NOMO-1 treated with dmso at 0.1 percent for 144 hours (cell line): ENCODE measurements around the gene ODF2L.

Source experiments
- DNase-seq: peaks from one replicate; lab custom pipeline; 2025; ENCODE audit not compliant: unreplicated experiment; lab: John Stamatoyannopoulos, UW

The ODF2L gene, protein sequence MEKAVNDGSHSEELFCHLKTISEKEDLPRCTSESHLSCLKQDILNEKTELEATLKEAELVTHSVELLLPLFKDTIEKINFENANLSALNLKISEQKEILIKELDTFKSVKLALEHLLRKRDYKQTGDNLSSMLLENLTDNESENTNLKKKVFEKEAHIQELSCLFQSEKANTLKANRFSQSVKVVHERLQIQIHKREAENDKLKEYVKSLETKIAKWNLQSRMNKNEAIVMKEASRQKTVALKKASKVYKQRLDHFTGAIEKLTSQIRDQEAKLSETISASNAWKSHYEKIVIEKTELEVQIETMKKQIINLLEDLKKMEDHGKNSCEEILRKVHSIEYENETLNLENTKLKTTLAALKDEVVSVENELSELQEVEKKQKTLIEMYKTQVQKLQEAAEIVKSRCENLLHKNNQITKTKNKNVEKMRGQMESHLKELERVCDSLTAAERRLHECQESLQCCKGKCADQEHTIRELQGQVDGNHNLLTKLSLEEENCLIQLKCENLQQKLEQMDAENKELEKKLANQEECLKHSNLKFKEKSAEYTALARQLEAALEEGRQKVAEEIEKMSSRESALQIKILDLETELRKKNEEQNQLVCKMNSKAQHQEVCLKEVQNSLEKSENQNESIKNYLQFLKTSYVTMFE

DNA sequence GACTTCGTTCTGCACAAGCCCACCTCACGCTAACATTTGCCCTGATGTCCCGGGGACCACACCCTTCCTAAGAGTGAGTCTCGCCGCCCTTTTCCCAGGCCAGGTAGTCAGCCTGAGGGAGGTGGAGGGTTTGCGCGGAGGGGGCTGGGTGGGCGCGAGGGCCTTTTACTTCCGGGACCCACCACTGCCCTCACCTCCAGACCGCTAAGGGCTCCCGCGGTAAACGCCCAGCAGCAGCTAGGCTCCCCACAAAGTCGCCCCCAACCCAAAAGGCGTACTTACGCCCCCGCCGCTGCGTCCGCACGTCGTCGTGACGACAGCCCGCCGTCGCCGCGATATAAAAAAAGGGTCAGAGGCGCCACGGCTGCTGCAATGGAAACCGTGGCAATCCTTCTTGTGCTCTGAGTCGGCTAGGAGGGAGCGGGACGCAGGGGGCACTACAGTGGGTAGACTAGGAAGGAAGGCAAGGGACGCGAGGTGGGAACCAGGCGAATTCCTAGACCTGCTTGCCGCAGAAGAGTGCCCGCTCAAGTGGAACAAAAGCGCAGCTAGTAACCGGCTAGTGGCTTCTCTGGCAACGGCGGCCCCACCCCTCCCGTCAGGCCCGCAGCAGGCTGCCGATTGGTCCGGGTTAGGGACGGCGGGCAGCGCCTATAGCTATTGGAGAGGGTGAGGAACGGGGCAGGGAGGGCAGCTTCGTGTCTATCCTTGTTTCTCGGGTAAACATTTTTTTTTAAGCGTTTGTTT is at the start of gene ODF2L:
Gene ODF2L, minus strand, starts transcription at position 573 of the 747 bp plus-strand sequence. CDS start 9,296 bp downstream, outside the sequence.
- peak; percentile 81 for DNase-seq

DNA sequence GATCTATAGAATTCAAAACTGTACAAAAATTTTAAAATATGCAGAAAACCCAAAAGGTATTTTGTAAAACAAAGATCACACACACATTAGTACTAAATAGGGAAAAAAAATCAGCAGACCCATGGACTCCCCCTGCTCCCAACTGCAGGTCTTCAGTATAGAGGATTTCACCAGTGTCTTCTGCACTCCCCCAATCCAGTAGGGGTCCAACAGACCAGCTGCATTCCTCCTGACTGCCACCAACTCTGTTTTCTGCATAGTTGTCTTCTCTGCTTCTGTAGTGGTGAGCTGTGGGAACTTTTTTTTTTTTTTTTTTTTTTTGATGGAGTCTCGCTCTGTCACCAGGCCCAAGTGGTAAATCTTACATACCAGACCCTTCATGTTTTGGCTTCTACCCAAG is 49.8 kb upstream of the ODF2L start:
- no peak for DNase-seq

DNA sequence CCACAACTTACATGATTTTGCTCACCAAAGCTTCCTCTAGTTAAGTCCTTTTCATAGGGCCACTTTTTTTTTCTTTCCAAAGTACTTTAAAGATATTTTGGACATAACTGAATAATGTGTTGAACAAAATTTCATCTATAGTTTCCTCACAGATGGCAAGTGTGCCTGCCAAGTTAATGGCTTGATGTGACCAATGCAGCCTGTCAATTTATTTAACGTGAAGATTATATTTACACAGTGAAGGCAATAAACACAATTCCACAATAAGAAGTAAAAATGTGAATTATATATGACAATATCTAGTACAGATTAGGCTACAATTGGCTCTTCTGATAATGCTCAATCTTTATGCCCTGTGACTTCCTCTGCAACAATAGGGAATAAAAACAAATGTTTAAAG is 45.9 kb upstream of the ODF2L start:
- no peak for DNase-seq

DNA sequence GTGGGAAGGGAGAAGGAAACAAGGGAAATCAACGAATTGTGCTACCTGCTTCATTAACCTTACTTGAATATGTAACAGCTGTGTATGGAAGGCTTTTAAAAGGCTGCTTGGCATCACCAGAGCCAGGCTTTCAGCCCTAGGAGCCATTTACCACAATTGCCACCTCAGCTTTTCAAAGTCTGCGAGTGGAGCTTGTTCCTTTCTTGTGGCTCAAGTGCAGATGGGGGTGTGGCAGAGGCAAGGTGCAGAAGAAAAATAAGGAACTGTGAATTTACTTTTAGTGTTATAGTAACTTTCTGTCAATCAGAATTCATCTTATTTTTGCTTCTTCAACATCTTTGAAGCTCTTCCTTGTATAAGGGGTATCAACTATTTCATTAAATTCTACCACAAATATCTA is 45.5 kb upstream of the ODF2L start:
- no peak for DNase-seq

DNA sequence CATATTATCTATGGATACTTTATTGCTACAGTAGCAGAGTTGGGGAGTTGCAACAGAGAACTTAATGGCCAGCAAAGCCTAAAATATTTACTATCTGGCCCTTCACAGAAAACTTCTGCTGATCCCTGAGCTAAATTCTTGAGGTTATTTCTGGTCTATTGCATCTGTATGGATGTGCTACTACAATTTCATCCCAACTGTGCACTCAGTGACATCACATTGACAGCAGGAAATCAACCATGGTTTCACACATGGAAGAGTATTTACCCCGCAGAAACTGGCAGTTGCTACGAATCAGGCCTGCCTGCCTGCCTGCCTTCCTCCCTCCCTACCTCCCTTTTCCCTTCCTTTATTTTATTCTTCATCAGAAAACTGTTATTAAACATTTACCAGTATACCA is 39.9 kb upstream of the ODF2L start:
- DNase-seq: no peak

DNA sequence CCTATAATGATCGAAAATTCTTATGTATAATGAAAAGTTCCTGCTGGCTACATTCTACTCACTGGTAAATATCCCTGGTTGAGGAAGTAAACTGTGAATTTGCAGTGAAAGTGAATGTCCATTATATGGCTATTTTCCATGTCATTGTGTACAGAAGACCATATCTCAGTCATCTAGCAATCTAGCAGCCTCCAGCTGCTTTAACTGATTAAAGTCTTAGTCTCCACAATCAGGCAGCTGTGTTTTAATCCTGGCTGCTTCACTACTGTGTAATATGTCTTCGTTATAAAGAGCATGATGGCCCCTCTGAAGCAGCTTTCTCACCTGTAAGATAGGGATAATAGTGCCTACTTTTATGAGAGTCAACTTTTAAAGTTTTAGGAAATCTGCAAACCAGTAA is 39.2 kb upstream of the ODF2L start:
- no peak for DNase-seq

DNA sequence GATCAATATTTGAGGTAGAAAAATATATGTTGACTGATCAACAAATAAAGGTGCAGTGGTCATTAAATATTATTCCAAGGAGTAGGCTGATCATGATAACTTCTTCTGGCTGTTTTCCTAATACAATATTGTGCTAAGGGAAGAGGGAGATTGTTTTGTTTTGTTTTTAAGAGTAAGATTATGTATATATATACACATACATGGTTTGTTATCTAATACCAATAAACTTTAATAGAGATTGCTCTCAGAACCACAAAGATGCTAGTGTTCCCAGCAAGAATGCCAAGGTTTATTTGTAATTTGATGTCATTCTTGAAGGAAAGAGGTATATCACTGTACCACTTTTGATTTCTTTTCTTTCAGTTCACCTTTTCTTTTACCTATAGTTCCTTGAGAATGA is 37.9 kb upstream of the ODF2L start:
- no peak for DNase-seq

DNA sequence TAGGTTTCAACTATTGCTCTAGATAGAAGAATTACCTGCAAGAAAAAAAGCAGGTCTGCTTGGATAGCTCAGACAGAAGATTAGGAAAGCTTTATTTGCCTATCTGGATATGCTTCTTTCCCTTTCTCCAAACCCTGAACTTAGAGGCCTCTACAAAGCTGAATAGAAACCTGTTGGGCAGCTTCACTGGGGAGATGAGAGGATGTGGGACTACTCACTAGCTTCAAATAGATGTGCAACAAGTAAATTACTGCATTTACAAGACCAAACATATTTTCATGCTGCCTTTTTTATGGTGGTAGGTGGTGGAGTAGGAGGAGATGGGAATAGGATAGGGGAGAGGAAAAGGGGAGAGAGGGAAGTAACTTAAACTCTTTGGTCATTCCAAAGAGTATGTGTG is 34.3 kb upstream of the ODF2L start:
- no peak for DNase-seq

DNA sequence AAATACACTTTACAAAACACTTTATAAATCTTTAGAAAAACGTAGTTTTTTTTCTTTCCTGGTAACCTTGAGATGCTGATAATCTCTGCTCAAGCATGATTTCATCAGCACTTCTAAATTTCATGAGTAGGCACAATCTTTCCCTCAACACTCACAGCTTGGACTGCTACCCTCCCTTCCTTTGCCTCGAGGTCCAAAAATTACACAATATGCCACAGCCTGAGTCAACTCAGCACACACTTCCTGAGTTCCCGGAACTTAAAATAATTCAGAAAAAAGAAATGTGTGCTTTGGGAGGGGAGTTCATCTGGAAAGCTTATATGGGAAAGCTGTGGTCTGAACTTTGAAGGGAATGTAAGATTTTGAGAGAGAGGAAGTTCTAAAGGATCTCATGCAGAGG is 33.7 kb upstream of the ODF2L start:
- DNase-seq: peak; percentile 77

DNA sequence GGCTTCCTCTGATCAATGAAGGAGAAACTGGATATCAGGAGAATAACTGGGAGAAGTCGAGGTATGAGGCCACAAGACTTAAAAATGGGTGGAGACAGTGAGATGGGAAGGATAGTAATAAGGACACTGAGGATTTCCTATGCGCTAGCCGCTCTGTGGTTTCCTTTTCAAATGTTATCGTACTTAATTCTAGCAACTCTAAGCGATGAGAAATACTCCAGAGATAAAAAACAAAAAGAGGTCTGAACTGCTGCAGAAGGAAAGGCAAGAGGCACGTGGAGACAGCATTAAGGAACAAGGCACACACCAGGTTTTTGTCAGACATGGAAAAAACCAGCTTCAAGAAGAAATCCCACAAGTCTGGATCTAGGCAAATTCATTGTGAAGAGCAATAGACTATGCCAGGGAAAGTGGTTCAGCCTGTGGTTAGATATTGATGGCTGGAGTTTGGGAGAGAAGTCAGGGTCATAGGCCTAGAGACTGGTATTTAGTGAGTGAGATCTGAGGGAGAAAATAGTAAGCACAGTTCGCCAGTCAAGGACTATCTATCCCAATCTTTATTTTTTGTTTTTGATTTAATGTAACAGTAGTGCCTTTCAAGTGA is 33.1 kb upstream of the ODF2L start:
- no peak for DNase-seq

DNA sequence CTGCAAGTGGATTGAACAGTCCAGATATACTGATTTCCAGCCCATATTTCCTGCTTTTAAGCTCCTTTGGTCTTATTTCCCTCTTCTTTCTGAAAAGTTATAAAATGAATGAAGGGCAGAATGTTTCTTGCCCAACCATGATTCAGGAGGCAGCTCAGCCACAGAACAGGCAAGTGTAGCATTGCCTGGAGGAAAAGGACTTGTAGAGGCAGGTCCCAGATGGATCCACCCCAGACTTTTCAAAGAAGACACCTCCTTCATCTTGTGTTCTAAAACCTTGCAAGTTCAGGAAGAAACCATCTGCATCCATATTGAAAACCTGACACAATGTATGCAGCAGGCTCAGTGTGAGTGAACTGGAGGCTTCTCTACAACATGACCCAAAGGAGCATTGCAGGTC is 27.8 kb upstream of the ODF2L start, which contains the start of gene CLCA2:
Gene CLCA2, plus strand, starts transcription at position 299 of the 400 bp plus-strand sequence. Its CDS starts 77 bp downstream, at position 376.
- DNase-seq: no peak

DNA sequence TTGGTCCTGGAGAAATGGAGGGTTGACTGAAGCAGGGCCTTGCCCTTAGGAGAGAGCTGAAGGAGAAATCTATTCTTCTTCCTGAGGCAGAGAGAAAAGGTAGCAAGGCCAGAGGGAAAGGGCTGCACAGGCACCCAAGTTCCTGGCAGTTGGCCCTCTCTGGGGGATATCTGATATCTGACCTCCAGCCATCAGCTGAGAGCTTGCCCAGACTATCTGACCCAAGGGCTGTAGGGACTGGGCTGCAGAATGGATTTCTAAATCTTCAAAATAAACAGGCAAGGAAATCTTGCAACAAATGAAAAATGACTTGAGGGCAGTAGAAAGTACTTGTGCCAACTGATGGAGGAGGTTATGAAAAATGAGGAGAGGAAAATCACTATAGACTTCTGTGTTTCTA is 27.4 kb upstream of the ODF2L start:
- DNase-seq: no peak

DNA sequence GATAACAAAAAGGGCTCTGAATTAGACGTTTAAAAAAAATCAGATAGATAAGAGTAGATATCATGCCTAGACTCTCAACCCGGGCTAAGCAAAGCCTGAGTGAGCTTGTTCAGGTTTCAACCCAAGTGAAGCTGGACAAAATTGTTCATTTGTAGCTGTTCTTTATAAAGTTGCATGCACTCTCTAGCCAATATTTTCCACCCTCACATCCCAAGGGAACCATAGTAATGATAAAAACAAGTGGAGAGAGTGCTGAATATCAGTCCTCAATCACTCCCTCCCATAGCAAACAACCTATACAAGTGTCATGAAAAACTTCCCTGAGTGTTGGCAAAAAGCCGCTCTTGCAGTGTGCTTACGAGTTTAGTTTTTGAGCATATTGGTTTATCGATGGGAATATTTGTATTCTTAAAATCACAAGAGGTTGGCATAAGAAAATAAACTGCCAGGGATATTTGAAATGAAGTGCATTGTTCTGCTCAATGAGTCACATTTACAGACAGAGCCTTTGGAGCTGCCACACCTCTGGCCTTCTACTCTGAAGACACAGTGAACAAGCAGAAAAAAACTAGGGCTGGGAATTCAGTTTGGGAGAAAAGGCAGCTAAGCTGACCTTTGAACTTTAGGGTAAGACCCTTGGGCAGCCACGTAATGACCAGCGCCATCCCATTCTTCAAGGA is 25.6 kb upstream of the ODF2L start:
- DNase-seq: no peak

DNA sequence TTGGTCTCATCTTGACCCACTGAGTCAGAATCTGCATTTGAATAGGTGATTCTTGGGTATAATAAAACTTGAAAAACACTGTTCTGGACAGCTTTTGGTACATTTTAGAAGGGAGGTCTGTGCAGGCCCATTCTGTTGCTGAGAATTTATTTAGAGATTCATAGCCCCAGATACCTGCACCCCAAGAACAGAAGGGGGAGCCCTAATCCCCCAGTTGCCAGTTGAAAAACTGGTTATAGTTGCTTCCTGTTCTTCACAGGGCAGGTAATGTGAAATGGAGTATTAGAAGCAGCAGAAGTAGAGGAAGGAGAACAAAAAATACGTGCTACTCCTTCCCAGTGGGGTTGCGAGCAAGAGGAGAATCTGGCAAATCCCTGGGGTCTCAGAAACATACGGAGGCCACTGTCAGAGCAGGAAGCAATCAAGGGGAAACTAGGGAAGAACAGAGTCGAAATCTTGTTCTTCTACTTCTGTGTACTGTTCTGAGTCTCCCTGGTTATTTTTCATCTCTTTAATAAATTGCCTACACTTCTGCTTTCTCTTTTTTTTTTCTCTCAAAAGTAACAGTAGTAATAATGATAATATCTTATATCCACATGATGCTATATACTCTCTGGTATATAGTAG is 23.3 kb upstream of the ODF2L start:
- peak; percentile 35 for DNase-seq

DNA sequence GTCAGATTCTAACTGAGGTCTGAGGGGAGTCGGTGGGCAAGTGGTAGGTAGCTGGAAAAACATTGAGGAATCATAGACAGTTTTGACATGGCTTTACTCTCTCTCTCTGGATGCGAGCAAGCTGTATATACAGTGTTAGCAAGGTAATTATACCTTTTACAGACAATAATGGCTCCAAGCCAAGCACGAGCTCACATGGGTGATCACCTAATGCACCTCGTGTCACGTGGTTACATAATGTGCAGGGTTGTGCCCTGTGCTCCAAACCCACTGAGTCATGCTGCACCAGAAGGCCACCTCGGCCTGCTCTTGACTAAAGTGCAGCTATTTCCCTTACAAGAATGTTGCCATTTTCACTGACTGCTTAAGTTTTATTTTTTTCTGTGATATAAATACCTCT is 20.2 kb upstream of the ODF2L start:
- DNase-seq: no peak

DNA sequence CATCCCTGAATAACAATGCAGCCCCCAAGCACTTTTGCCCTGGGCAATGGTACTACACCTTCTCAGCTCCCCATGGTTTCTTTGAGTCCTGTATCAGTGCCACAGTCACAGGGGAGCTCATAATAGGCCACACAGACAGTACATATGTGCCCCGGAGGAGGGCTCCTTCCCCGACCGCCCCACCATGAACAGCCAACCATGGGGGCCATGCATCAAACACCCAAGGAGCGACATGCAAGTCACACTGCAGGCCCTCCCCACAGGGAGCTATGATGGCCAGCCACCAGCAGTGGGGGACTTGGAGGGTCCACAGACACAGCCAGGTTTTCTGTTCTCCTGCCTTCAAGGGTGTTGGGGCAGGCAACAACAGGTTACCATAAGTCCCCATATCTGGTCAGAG is 14.8 kb upstream of the ODF2L start:
- DNase-seq: no peak

DNA sequence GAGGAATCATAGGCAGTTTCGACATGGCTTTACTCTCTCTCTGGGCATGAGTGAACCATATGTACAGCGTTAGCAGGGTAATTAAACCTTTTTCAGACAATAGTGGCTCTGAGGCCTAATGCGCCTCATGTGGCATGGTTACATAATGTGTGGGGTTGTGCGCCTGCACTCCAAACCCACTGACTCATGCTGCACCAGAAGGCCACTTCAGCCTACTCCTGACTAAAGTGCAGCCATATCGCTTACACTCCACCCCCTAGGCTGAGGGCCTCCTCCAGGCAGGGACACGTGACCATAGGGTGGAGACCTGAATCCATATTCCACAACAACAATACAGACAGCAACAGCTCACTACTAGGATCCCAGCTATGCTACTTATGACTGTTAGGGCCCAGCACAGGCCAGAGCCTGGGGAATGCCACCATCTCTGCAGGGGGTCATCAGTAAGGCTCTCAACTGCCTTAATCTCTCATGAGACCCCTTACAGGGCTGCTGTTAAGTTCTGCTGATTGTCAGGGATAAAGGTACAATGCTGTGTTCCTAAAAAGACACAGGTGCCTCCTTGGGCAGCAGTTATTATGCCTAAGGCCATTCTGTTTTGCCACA is 13.4 kb upstream of the ODF2L start:
- peak; percentile 57 for DNase-seq

DNA sequence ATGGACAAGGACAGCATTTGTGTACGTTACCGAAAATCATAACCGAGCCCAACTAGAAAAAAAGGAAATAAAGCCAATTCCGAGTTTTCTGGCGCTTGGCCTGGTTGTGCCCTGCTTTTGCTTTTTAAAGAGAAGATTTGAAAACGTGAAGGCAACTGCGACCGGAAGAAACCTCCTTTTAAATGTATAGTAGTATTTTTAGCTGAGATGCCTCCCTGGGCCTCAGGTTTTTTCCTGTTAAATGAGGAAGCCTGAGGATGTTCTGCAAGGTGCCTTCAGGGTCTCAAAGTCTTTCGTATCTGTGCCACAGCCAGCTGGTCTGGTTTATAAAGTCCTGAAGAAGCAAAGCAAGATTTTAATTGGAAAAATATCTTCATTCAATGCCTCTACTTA is 371 bp upstream of the ODF2L start:
- peak; percentile 24 for DNase-seq

DNA sequence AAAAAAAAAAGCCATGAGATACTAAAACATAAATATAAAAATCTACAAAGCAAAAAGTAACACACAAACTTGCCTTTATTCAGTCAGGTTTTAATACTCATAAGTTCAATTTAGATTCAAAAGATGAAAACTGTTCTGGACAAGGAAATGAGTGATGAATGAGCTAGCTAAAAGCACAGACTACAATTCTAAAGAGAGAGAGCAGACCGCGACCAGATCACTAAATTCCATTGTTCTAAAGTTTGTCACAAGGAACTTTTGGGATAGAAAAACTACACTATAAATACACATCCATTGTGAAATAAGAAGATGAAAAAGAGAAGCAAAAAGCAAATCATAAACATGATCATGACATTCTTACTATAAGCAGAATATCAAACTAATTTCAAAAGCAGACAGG is 1.7 kb downstream of the ODF2L start:
- no peak for DNase-seq

DNA sequence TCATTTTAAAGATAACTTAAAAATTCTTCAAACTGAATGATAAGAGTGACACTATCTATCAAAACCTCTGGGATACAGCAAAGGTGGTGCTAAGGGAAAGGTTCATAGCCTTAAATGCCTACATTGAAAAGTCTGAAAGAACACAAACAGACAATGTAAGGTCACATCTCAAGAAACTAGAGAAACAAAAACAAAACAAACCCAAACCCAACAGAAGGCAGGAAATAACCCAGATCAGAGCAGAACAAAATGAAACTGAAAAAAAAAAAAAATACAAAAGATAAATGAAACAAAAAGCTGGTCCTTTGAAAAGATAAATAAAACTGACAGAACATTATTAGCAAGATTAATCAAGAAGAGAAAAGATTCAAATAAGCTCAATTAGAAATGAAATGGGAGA is 6.8 kb downstream of the ODF2L start:
- DNase-seq: no peak
